ENCODE data around the gene PHACTR1. TPM values are rescaled to one million over a fixed set of nuclear protein-coding genes. Genes with fewer than 3 reads are reported as not detected.
A peak's percentile ranks its signal among the peaks of the same experiment; 100 is the strongest.

Gene PHACTR1
- total RNA-seq, 1 experiment from 2014 or later = 15.5 TPM

- no peak overlapping the region for H3K27ac Mint-ChIP-seq
These were observed 539.9 kb downstream of the PHACTR1 start for GRCh38 chr6:13256266-13257001.

GRCh38 chr6:13259393-13259792, 542.8 kb downstream of the PHACTR1 start:
- ChIA-PET CTCF (no interaction called here), POLR2A (interaction anchor here (0.6 kb wide), 1 partner anchor 26 kb away, joined by 3 read pairs; no protein-coding TSS in a partner anchor)
- TF ChIP-seq ZNF423 (CRISPR knock-in tag; IDR thresholded peaks at IDR 0.05) (no peak), ATF3 (CRISPR knock-in tag; conservative IDR thresholded peaks at IDR 0.05) (no peak), PRDM15 (CRISPR knock-in tag; IDR thresholded peaks at IDR 0.05) (no peak), GRHL2 (CRISPR knock-in tag; IDR thresholded peaks at IDR 0.05; ENCODE audit: insufficient replicate concordance, severe bottlenecking) (no peak), CREB1 (CRISPR knock-in tag; IDR thresholded peaks at IDR 0.05) (no peak)
- H3K36me3 Mint-ChIP-seq = peaks cover 31% of the 10 kb centered on the region
- no peak overlapping the region for H3K27ac Mint-ChIP-seq
- peaks cover 16% of the 10 kb centered on the region for H3K4me1 Mint-ChIP-seq
- H3K4me3 Mint-ChIP-seq = no peak overlapping the region
- DNase-seq (ENCODE audit: low spot score) (no peak), ATAC-seq (no peak)
- peaks cover 30% of the 10 kb centered on the region for H3K9me3 Mint-ChIP-seq
- no peaks in the 10 kb centered on the region for H3K27me3 Mint-ChIP-seq (ENCODE audit: low read depth)

More at GRCh38 chr6:13256266-13257001, 539.9 kb downstream of the PHACTR1 start:
- H3K36me3 Mint-ChIP-seq = peaks cover 35% of the 10 kb centered on the region
- H3K27me3 Mint-ChIP-seq (ENCODE audit: low read depth) = no peaks in the 10 kb centered on the region
- H3K4me1 Mint-ChIP-seq = peaks cover 6% of the 10 kb centered on the region
- no peak overlapping the region for H3K4me3 Mint-ChIP-seq
- ChIA-PET CTCF (no interaction called here), POLR2A (no interaction called here)
- ATAC-seq (no peak), DNase-seq (ENCODE audit: low spot score) (no peak)
- TF ChIP-seq JAZF1 (CRISPR knock-in tag; IDR thresholded peaks at IDR 0.05) = no peak
- TF ChIP-seq GABPB1 (CRISPR knock-in tag; IDR thresholded peaks at IDR 0.05) = peak; percentile 65
- H3K9me3 Mint-ChIP-seq = peaks cover 32% of the 10 kb centered on the region

- no peak for ATAC-seq
- Mint-ChIP-seq H3K27ac (no peak overlapping the region), H3K36me3 (peaks cover 24% of the 10 kb centered on the region), H3K4me1 (peaks cover 16% of the 10 kb centered on the region), H3K27me3 (ENCODE audit: low read depth) (no peaks in the 10 kb centered on the region), H3K4me3 (no peak overlapping the region), H3K9me3 (peaks cover 24% of the 10 kb centered on the region)
- TF ChIP-seq NFATC4 (CRISPR knock-in tag; IDR thresholded peaks at IDR 0.05) (no peak), ZNF121 (CRISPR knock-in tag; IDR thresholded peaks at IDR 0.05) (no peak), ZBTB43 (CRISPR knock-in tag; IDR thresholded peaks at IDR 0.05) (no peak), USF2 (CRISPR knock-in tag; IDR thresholded peaks at IDR 0.05) (no peak), IRF1 (CRISPR knock-in tag; IDR thresholded peaks at IDR 0.05) (no peak), FOXJ3 (CRISPR knock-in tag; IDR thresholded peaks at IDR 0.05; ENCODE audit: borderline replicate concordance) (no peak), PRRX2 (CRISPR knock-in tag; IDR thresholded peaks at IDR 0.05) (no peak), ZNF416 (CRISPR knock-in tag; IDR thresholded peaks at IDR 0.05) (no peak), JUN (CRISPR knock-in tag; IDR thresholded peaks at IDR 0.05) (no peak), HMGXB4 (CRISPR knock-in tag; IDR thresholded peaks at IDR 0.05) (no peak), MXD4 (CRISPR knock-in tag; IDR thresholded peaks at IDR 0.05; ENCODE audit: borderline replicate concordance) (no peak), MLX (CRISPR knock-in tag; IDR thresholded peaks at IDR 0.05) (no peak)
- no peak for DNase-seq (ENCODE audit: low spot score)
- POLR2A ChIA-PET = no interaction called here
- CTCF ChIA-PET = interaction anchor here (0.6 kb wide), 1 partner anchor 16 kb away, joined by 3 read pairs; no protein-coding TSS in a partner anchor
These were observed 543.6 kb downstream of the PHACTR1 start for GRCh38 chr6:13260101-13260598.

Measured in WTC11 (cell line).